Measurements from ENCODE around the gene RCL1. TPM values are rescaled to one million over a fixed set of nuclear protein-coding genes. Genes with fewer than 3 reads are reported as not detected.
"Not testable (repeated sequence)": the region's sequence is repeated elsewhere in the genome, so short reads cannot be mapped to it uniquely, and the experiment has no call there.

RCL1 gene
- total RNA-seq (2014; rRNA removed; shearing (Covaris generic)), result 23.9 and 27.0 TPM in 2 replicates

- Histone ChIP-seq H3K36me3 (no peaks in the 10 kb centered on the region), H3K27ac (peak within 1 kb of the TSS; percentile 86)
- peak; percentile 92 to 93 for DNase-seq
These were observed at the start of gene RCL1 for GRCh38 chr9:4792572-4793458. Gene RCL1, plus strand, starts transcription at chr9:4792944. Its CDS starts 148 bp downstream, at chr9:4793092.

GRCh38 chr9:4743131-4743875 is 49.4 kb upstream of the RCL1 start:
- Histone ChIP-seq H3K27me3 (no peaks in the 10 kb centered on the region), H3K9me3 (replicated peaks) (no peaks in the 10 kb centered on the region), H3K4me1 (no peaks in the 10 kb centered on the region), H3K4me3 (no peak overlapping the region), H3K36me3 (no peaks in the 10 kb centered on the region), H3K27ac (no peak overlapping the region)
- DNase-seq, result no peak

More at GRCh38 chr9:4792572-4793458, at the start of gene RCL1:
- Histone ChIP-seq H3K9me3 (replicated peaks) (no peaks in the 10 kb centered on the region), H3K27me3 (no peaks in the 10 kb centered on the region), H3K4me1 (no peaks in the 10 kb centered on the region), H3K4me3 (peak within 1 kb of the TSS; percentile 91)

GRCh38 chr9:4746278-4747030 is 46.3 kb upstream of the RCL1 start:
- Histone ChIP-seq H3K27ac (no peak overlapping the region), H3K9me3 (replicated peaks) (no peaks in the 10 kb centered on the region), H3K36me3 (no peaks in the 10 kb centered on the region), H3K4me1 (no peaks in the 10 kb centered on the region), H3K4me3 (no peak overlapping the region), H3K27me3 (no peaks in the 10 kb centered on the region)
- no peak for DNase-seq

GRCh38 chr9:4748612-4749011 is 44.1 kb upstream of the RCL1 start:
- Histone ChIP-seq H3K9me3 (replicated peaks) (no peaks in the 10 kb centered on the region), H3K36me3 (no peaks in the 10 kb centered on the region), H3K4me1 (no peaks in the 10 kb centered on the region), H3K27me3 (no peaks in the 10 kb centered on the region), H3K4me3 (no peak overlapping the region), H3K27ac (no peak overlapping the region)
- no peak for DNase-seq

- Histone ChIP-seq H3K9me3 (replicated peaks) (no peaks in the 10 kb centered on the region), H3K36me3 (no peaks in the 10 kb centered on the region), H3K27me3 (no peaks in the 10 kb centered on the region), H3K4me3 (no peak overlapping the region), H3K4me1 (no peaks in the 10 kb centered on the region), H3K27ac (no peak overlapping the region)
- DNase-seq, result peak in 1 of 2 experiments; percentile 61
These were observed 42.6 kb upstream of the RCL1 start for GRCh38 chr9:4750023-4750673.

GRCh38 chr9:4754530-4754929 is 38.2 kb upstream of the RCL1 start:
- H3K36me3 ChIP-seq; H3K27me3 ChIP-seq; H3K27ac ChIP-seq; DNase-seq; H3K4me3 ChIP-seq; H3K9me3 ChIP-seq (replicated peaks); H3K4me1 ChIP-seq: not testable (repeated sequence)

- Histone ChIP-seq H3K36me3 (no peaks in the 10 kb centered on the region), H3K4me3 (no peak overlapping the region), H3K9me3 (replicated peaks) (no peaks in the 10 kb centered on the region), H3K27me3 (no peaks in the 10 kb centered on the region), H3K27ac (no peak overlapping the region), H3K4me1 (no peaks in the 10 kb centered on the region)
- DNase-seq, result no peak
These were observed 37.6 kb upstream of the RCL1 start for GRCh38 chr9:4755026-4755609.

GRCh38 chr9:4756420-4756819 is 36.3 kb upstream of the RCL1 start:
- H3K9me3 ChIP-seq (replicated peaks), result no peaks in the 10 kb centered on the region
- H3K27me3 ChIP-seq, result no peaks in the 10 kb centered on the region
- no peak overlapping the region for H3K4me3 ChIP-seq

GRCh38 chr9:4760122-4760521 is 32.6 kb upstream of the RCL1 start:
- Histone ChIP-seq H3K4me3 (no peak overlapping the region), H3K27ac (no peak overlapping the region), H3K36me3 (no peaks in the 10 kb centered on the region), H3K4me1 (no peaks in the 10 kb centered on the region), H3K9me3 (replicated peaks) (no peaks in the 10 kb centered on the region), H3K27me3 (no peaks in the 10 kb centered on the region)
- DNase-seq, result no peak

More at GRCh38 chr9:4756420-4756819, 36.3 kb upstream of the RCL1 start:
- Histone ChIP-seq H3K27ac (no peak overlapping the region), H3K36me3 (no peaks in the 10 kb centered on the region), H3K4me1 (no peaks in the 10 kb centered on the region)
- DNase-seq, result no peak

GRCh38 chr9:4762108-4762885 is 30.4 kb upstream of the RCL1 start:
- Histone ChIP-seq H3K27ac (no peak overlapping the region), H3K27me3 (no peaks in the 10 kb centered on the region), H3K4me3 (peak overlapping the region; percentile 17), H3K9me3 (replicated peaks) (no peaks in the 10 kb centered on the region), H3K36me3 (no peaks in the 10 kb centered on the region), H3K4me1 (no peaks in the 10 kb centered on the region)
- DNase-seq, result peak; percentile 29 to 70

GRCh38 chr9:4762886-4763541 is 29.7 kb upstream of the RCL1 start:
- Histone ChIP-seq H3K4me1 (no peaks in the 10 kb centered on the region), H3K9me3 (replicated peaks) (no peaks in the 10 kb centered on the region)

GRCh38 chr9:4764033-4764432 is 28.7 kb upstream of the RCL1 start:
- no peak for DNase-seq
- no peaks in the 10 kb centered on the region for H3K27me3 ChIP-seq
- H3K4me1 ChIP-seq, result no peaks in the 10 kb centered on the region
- no peak overlapping the region for H3K27ac ChIP-seq
- H3K4me3 ChIP-seq, result no peak overlapping the region
- no peaks in the 10 kb centered on the region for H3K9me3 ChIP-seq (replicated peaks)
- H3K36me3 ChIP-seq, result no peaks in the 10 kb centered on the region

More at GRCh38 chr9:4762886-4763541, 29.7 kb upstream of the RCL1 start:
- peak in 1 of 2 experiments; percentile 17 for DNase-seq
- Histone ChIP-seq H3K27ac (no peak overlapping the region), H3K27me3 (no peaks in the 10 kb centered on the region), H3K4me3 (peak overlapping the region; percentile 17), H3K36me3 (no peaks in the 10 kb centered on the region)

- Histone ChIP-seq H3K9me3 (replicated peaks) (no peaks in the 10 kb centered on the region), H3K27ac (no peak overlapping the region), H3K36me3 (no peaks in the 10 kb centered on the region), H3K4me1 (no peaks in the 10 kb centered on the region), H3K27me3 (no peaks in the 10 kb centered on the region), H3K4me3 (no peak overlapping the region)
- no peak for DNase-seq
These were observed 24.1 kb upstream of the RCL1 start for GRCh38 chr9:4768681-4769080.

All from SJCRH30 (cell line).